ENCODE measurements around the gene PHLPP1.

- TF ChIP-seq BHLHE40 (IDR thresholded peaks at IDR 0.05; ENCODE audit: low read depth, low read length) (no peak), CTCF (IDR thresholded peaks at IDR 0.05) (no peak), KDM1A (IDR thresholded peaks at IDR 0.05; ENCODE audit: low read depth) (no peak), ZFP36 (IDR thresholded peaks at IDR 0.05; ENCODE audit: borderline replicate concordance, partially characterized antibody) (no peak), POLR2A (IDR thresholded peaks at IDR 0.05; ENCODE audit: low read length) (no peak), MYC (IDR thresholded peaks at IDR 0.05; ENCODE audit: borderline replicate concordance, low read length) (no peak), ZC3H11A (IDR thresholded peaks at IDR 0.05) (no peak), E2F6 (IDR thresholded peaks at IDR 0.05; ENCODE audit: borderline replicate concordance, low read depth) (no peak), ELK1 (IDR thresholded peaks at IDR 0.05; ENCODE audit: low read depth, low read length) (no peak), RAD21 (conservative IDR thresholded peaks at IDR 0.05 in 1 of 2, IDR thresholded peaks at IDR 0.05 in 1 of 2) (no peak)
Measured at GRCh38 chr18:62863579-62864001, 148.2 kb downstream of the PHLPP1 start.
